ENCODE data around the gene SMC3.
"Not testable (repeated sequence)": the region's sequence is repeated elsewhere in the genome, so short reads cannot be mapped to it uniquely, and the experiment has no call there.

The SMC3 gene

GRCh38 chr10:110636932-110637557 is 69.5 kb downstream of the SMC3 start:
- H3K9me3 ChIP-seq, result no peaks in the 10 kb centered on the region
- no peak overlapping the region for H3K4me3 ChIP-seq
- no peak overlapping the region for H3K27ac ChIP-seq
- peaks cover 13% of the 10 kb centered on the region for H3K4me1 ChIP-seq
- H3K27me3 ChIP-seq, result peaks cover 17% of the 10 kb centered on the region
- H3K36me3 ChIP-seq, result no peaks in the 10 kb centered on the region
- H4K20me1 ChIP-seq, result peaks cover 2% of the 10 kb centered on the region; the same call in 1 of the 2 replicates
- H3K9ac ChIP-seq, result no peak overlapping the region
- H3K4me2 ChIP-seq, result no peak overlapping the region
- TF ChIP-seq Cebpa-rat (IDR thresholded peaks at IDR 0.05), result no peak

GRCh38 chr10:110637558-110638053 is 70.1 kb downstream of the SMC3 start:
- Histone ChIP-seq H3K27ac (no peak overlapping the region), H3K27me3 (peaks cover 23% of the 10 kb centered on the region)

GRCh38 chr10:110638319-110638718 is 70.8 kb downstream of the SMC3 start:
- TF ChIP-seq Cebpa-rat (IDR thresholded peaks at IDR 0.05), result no peak
- H3K4me3 ChIP-seq, result no peak overlapping the region
- no peaks in the 10 kb centered on the region for H3K9me3 ChIP-seq
- peaks cover 14% of the 10 kb centered on the region for H4K20me1 ChIP-seq
- peaks cover 14% of the 10 kb centered on the region for H3K4me1 ChIP-seq
- peaks cover 30% of the 10 kb centered on the region for H3K27me3 ChIP-seq
- H3K9ac ChIP-seq, result no peak overlapping the region
- H3K36me3 ChIP-seq, result no peaks in the 10 kb centered on the region
- no peak overlapping the region for H3K4me2 ChIP-seq
- H3K27ac ChIP-seq, result no peak overlapping the region

More at GRCh38 chr10:110637558-110638053, 70.1 kb downstream of the SMC3 start:
- Histone ChIP-seq H3K9me3 (no peaks in the 10 kb centered on the region), H3K9ac (no peak overlapping the region), H3K4me3 (no peak overlapping the region), H3K4me2 (no peak overlapping the region), H4K20me1 (peaks cover 7% of the 10 kb centered on the region; the same call in 1 of the 2 replicates), H3K36me3 (no peaks in the 10 kb centered on the region), H3K4me1 (peaks cover 13% of the 10 kb centered on the region)
- TF ChIP-seq Cebpa-rat (IDR thresholded peaks at IDR 0.05), result no peak

GRCh38 chr10:110639046-110639445 is 71.6 kb downstream of the SMC3 start:
- H3K9me3 ChIP-seq, H3K4me2 ChIP-seq, H3K27ac ChIP-seq, H3K36me3 ChIP-seq, H3K9ac ChIP-seq, H3K4me3 ChIP-seq: not testable (repeated sequence)
- Histone ChIP-seq H3K4me1 (peaks cover 22% of the 10 kb centered on the region), H3K27me3 (peaks cover 37% of the 10 kb centered on the region), H4K20me1 (peaks cover 22% of the 10 kb centered on the region)

GRCh38 chr10:110639858-110640257 is 72.4 kb downstream of the SMC3 start:
- H3K27me3 ChIP-seq, result peaks cover 45% of the 10 kb centered on the region
- peaks cover 25% of the 10 kb centered on the region for H3K4me1 ChIP-seq
- H3K27ac ChIP-seq, result not testable (repeated sequence)

GRCh38 chr10:110641256-110641655 is 73.8 kb downstream of the SMC3 start:
- H4K20me1 ChIP-seq, result peaks cover 34% of the 10 kb centered on the region
- no peak overlapping the region for H3K4me3 ChIP-seq

More at GRCh38 chr10:110639858-110640257, 72.4 kb downstream of the SMC3 start:
- H3K36me3 ChIP-seq, H3K9ac ChIP-seq, H3K9me3 ChIP-seq, H3K4me3 ChIP-seq, H3K4me2 ChIP-seq: not testable (repeated sequence)
- H4K20me1 ChIP-seq, result peaks cover 30% of the 10 kb centered on the region

GRCh38 chr10:110642204-110643034 is 74.9 kb downstream of the SMC3 start:
- no peak for TF ChIP-seq Cebpa-rat (IDR thresholded peaks at IDR 0.05)
- no peak overlapping the region for H3K27ac ChIP-seq
- peaks cover 34% of the 10 kb centered on the region for H4K20me1 ChIP-seq
- no peaks in the 10 kb centered on the region for H3K36me3 ChIP-seq
- H3K9ac ChIP-seq, result no peak overlapping the region
- no peak overlapping the region for H3K4me3 ChIP-seq
- H3K4me1 ChIP-seq, result peaks cover 18% of the 10 kb centered on the region
- H3K9me3 ChIP-seq, result no peaks in the 10 kb centered on the region
- H3K4me2 ChIP-seq, result no peak overlapping the region
- H3K27me3 ChIP-seq, result peaks cover 66% of the 10 kb centered on the region

More at GRCh38 chr10:110641256-110641655, 73.8 kb downstream of the SMC3 start:
- no peak overlapping the region for H3K4me2 ChIP-seq
- TF ChIP-seq Cebpa-rat (IDR thresholded peaks at IDR 0.05), result no peak
- peaks cover 18% of the 10 kb centered on the region for H3K4me1 ChIP-seq
- no peak overlapping the region for H3K9ac ChIP-seq
- no peak overlapping the region for H3K27ac ChIP-seq
- no peaks in the 10 kb centered on the region for H3K9me3 ChIP-seq
- H3K36me3 ChIP-seq, result no peaks in the 10 kb centered on the region
- peaks cover 57% of the 10 kb centered on the region for H3K27me3 ChIP-seq

GRCh38 chr10:110643035-110643652 is 75.6 kb downstream of the SMC3 start:
- peak overlapping the region; percentile 68 for H3K4me3 ChIP-seq

GRCh38 chr10:110643653-110644597 is 76.4 kb downstream of the SMC3 start, which contains the start of gene RBM20:
RBM20 (plus strand) TSS chr10:110644336; CDS start chr10:110644455, 119 bp downstream.
- Histone ChIP-seq H3K4me3 (peak within 1 kb of the TSS; percentile 68), H3K9ac (no peak within 1 kb of the TSS), H3K4me2 (peak within 1 kb of the TSS; percentile 99), H3K4me1 (peaks cover 18% of the 10 kb centered on the region), H3K36me3 (no peaks in the 10 kb centered on the region), H3K27me3 (peaks cover 66% of the 10 kb centered on the region), H3K9me3 (no peaks in the 10 kb centered on the region), H3K27ac (no peak within 1 kb of the TSS), H4K20me1 (peaks cover 34% of the 10 kb centered on the region)
- no peak for TF ChIP-seq Cebpa-rat (IDR thresholded peaks at IDR 0.05)

More at GRCh38 chr10:110643035-110643652, 75.6 kb downstream of the SMC3 start:
- H3K36me3 ChIP-seq, result no peaks in the 10 kb centered on the region
- peak overlapping the region; percentile 99 for H3K4me2 ChIP-seq
- H4K20me1 ChIP-seq, result peaks cover 34% of the 10 kb centered on the region
- no peak overlapping the region for H3K27ac ChIP-seq
- no peaks in the 10 kb centered on the region for H3K9me3 ChIP-seq
- no peak overlapping the region for H3K9ac ChIP-seq
- H3K27me3 ChIP-seq, result peaks cover 66% of the 10 kb centered on the region
- no peak for TF ChIP-seq Cebpa-rat (IDR thresholded peaks at IDR 0.05)
- H3K4me1 ChIP-seq, result peaks cover 18% of the 10 kb centered on the region
